Measurements from ENCODE around the gene PPL.

DNA sequence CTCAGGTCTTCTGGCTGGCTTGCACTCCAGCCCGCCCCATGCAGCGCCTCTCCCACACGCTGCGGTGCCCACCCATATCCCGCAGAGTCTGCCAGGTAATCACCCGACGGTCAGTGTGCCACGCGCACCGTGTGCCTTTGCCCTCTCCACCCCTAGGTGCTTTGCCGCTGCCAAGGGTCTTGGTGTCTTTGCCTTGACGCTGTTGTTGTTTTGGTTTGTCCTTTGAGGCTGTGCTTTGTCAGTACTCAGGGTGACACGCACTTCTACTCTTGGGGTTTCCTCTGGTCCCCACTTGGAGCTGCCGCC, 59.6 kb downstream of the PPL start:
- no peak for TF ChIP-seq POLR2A (IDR thresholded peaks at IDR 0.05)
- TF ChIP-seq, protein P1, sequence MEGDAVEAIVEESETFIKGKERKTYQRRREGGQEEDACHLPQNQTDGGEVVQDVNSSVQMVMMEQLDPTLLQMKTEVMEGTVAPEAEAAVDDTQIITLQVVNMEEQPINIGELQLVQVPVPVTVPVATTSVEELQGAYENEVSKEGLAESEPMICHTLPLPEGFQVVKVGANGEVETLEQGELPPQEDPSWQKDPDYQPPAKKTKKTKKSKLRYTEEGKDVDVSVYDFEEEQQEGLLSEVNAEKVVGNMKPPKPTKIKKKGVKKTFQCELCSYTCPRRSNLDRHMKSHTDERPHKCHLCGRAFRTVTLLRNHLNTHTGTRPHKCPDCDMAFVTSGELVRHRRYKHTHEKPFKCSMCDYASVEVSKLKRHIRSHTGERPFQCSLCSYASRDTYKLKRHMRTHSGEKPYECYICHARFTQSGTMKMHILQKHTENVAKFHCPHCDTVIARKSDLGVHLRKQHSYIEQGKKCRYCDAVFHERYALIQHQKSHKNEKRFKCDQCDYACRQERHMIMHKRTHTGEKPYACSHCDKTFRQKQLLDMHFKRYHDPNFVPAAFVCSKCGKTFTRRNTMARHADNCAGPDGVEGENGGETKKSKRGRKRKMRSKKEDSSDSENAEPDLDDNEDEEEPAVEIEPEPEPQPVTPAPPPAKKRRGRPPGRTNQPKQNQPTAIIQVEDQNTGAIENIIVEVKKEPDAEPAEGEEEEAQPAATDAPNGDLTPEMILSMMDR (IDR thresholded peaks at IDR 0.05), result no peak

Data from heart left ventricle (tissue), 13 donors.